Measurements from ENCODE around the gene TRPT1.

TRPT1 gene

GRCh38 chr11:64183890-64184289 lies 42.1 kb downstream of the TRPT1 start:
- H4K20me1 ChIP-seq (ENCODE audit: insufficient read depth, low read length), result no peaks in the 10 kb centered on the region
- peak overlapping the region; percentile 82 for H3K4me3 ChIP-seq (ENCODE audit: low read depth, low read length, poor library complexity, severe bottlenecking)
- no peaks in the 10 kb centered on the region for H3K9me3 ChIP-seq (ENCODE audit: low read length)
- no peak for TF ChIP-seq EZH2 (IDR thresholded peaks at IDR 0.05; ENCODE audit: borderline replicate concordance, low read length)
- no peak for TF ChIP-seq CTCF (IDR thresholded peaks at IDR 0.05; ENCODE audit: low read length)
- no peaks in the 10 kb centered on the region for H3K9me2 ChIP-seq (ENCODE audit: low read depth, low read length)
- peak overlapping the region; percentile 78 for H3K4me2 ChIP-seq (ENCODE audit: low read length)
- H2AFZ ChIP-seq (ENCODE audit: low read length), result no peak overlapping the region
- no peaks in the 10 kb centered on the region; the same call in none of the 2 replicates for H3K79me2 ChIP-seq (ENCODE audit: insufficient read depth, low read length)
- no peaks in the 10 kb centered on the region for H3K27me3 ChIP-seq (ENCODE audit: insufficient read depth, low read length)
- peaks cover 18% of the 10 kb centered on the region for H3K36me3 ChIP-seq (ENCODE audit: insufficient read depth, low read length)
- no peak overlapping the region for H3K27ac ChIP-seq (ENCODE audit: low read depth, low read length, poor library complexity, severe bottlenecking)
- H3K9ac ChIP-seq (ENCODE audit: low read length), result no peak overlapping the region; the same call in 1 of the 2 replicates
- H3F3A ChIP-seq (ENCODE audit: insufficient read depth, low read length), result no peaks in the 10 kb centered on the region
- H3K4me1 ChIP-seq (ENCODE audit: insufficient read depth, low read length, severe bottlenecking), result peaks cover 41% of the 10 kb centered on the region

GRCh38 chr11:64181506-64182411 lies 44.2 kb downstream of the TRPT1 start:
- TF ChIP-seq CTCF (IDR thresholded peaks at IDR 0.05; ENCODE audit: low read length) (no peak), EZH2 (IDR thresholded peaks at IDR 0.05; ENCODE audit: borderline replicate concordance, low read length) (no peak)
- no peaks in the 10 kb centered on the region for H3K9me2 ChIP-seq (ENCODE audit: low read depth, low read length)
- peak overlapping the region; percentile 63 for H3K27ac ChIP-seq (ENCODE audit: low read depth, low read length, poor library complexity, severe bottlenecking)
- peaks cover 41% of the 10 kb centered on the region for H3K4me1 ChIP-seq (ENCODE audit: insufficient read depth, low read length, severe bottlenecking)
- no peaks in the 10 kb centered on the region for H3F3A ChIP-seq (ENCODE audit: insufficient read depth, low read length)
- H4K20me1 ChIP-seq (ENCODE audit: insufficient read depth, low read length), result no peaks in the 10 kb centered on the region
- no peaks in the 10 kb centered on the region; the same call in 1 of the 2 replicates for H3K79me2 ChIP-seq (ENCODE audit: insufficient read depth, low read length)
- no peak overlapping the region for H2AFZ ChIP-seq (ENCODE audit: low read length)
- H3K4me2 ChIP-seq (ENCODE audit: low read length), result peak overlapping the region; percentile 44
- no peaks in the 10 kb centered on the region for H3K9me3 ChIP-seq (ENCODE audit: low read length)
- H3K9ac ChIP-seq (ENCODE audit: low read length), result peak overlapping the region; percentile 53; the same call in 1 of the 2 replicates
- peak overlapping the region; percentile 42 for H3K4me3 ChIP-seq (ENCODE audit: low read depth, low read length, poor library complexity, severe bottlenecking)
- peaks cover 7% of the 10 kb centered on the region; the same call in 1 of the 2 replicates for H3K36me3 ChIP-seq (ENCODE audit: insufficient read depth, low read length)
- no peaks in the 10 kb centered on the region for H3K27me3 ChIP-seq (ENCODE audit: insufficient read depth, low read length)

GRCh38 chr11:64180891-64181290 lies 45.1 kb downstream of the TRPT1 start:
- H2AFZ ChIP-seq (ENCODE audit: low read length), result no peak overlapping the region
- no peaks in the 10 kb centered on the region for H3K9me3 ChIP-seq (ENCODE audit: low read length)
- no peak overlapping the region for H3K4me2 ChIP-seq (ENCODE audit: low read length)
- H3K9ac ChIP-seq (ENCODE audit: low read length), result no peak overlapping the region
- TF ChIP-seq EZH2 (IDR thresholded peaks at IDR 0.05; ENCODE audit: borderline replicate concordance, low read length), result no peak
- TF ChIP-seq CTCF (IDR thresholded peaks at IDR 0.05; ENCODE audit: low read length), result no peak
- no peaks in the 10 kb centered on the region for H4K20me1 ChIP-seq (ENCODE audit: insufficient read depth, low read length)
- no peaks in the 10 kb centered on the region for H3K9me2 ChIP-seq (ENCODE audit: low read depth, low read length)
- H3F3A ChIP-seq (ENCODE audit: insufficient read depth, low read length), result no peaks in the 10 kb centered on the region
- peaks cover 7% of the 10 kb centered on the region; the same call in 1 of the 2 replicates for H3K36me3 ChIP-seq (ENCODE audit: insufficient read depth, low read length)
- H3K79me2 ChIP-seq (ENCODE audit: insufficient read depth, low read length), result no peaks in the 10 kb centered on the region; the same call in 1 of the 2 replicates
- H3K27ac ChIP-seq (ENCODE audit: low read depth, low read length, poor library complexity, severe bottlenecking), result no peak overlapping the region
- H3K4me3 ChIP-seq (ENCODE audit: low read depth, low read length, poor library complexity, severe bottlenecking), result no peak overlapping the region
- no peaks in the 10 kb centered on the region for H3K27me3 ChIP-seq (ENCODE audit: insufficient read depth, low read length)
- peaks cover 41% of the 10 kb centered on the region for H3K4me1 ChIP-seq (ENCODE audit: insufficient read depth, low read length, severe bottlenecking)
